Measurements from ENCODE around the gene CCSER2.
"Not testable (repeated sequence)": the region's sequence is repeated elsewhere in the genome, so short reads cannot be mapped to it uniquely, and the experiment has no call there.

The CCSER2 gene

DNA sequence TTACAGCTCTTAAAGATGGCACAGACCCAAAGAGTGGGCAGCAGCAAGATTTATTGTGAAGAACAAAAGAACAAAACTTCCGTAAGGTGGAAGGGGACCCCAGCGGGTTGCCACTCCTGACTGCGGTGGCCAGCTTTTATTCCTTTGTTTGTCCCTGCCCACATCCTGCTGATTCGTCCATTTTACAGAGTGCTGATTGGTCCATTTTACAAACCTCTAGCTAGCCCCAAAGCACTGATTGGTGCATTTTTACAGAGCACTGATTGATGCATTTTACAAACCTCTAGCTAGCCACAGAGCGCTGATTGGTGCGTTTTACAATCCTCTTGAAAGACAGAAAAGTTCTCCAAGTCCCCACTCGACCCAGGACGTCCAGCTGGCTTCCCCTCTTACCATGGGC is 16.8 kb upstream of the CCSER2 start:
- DNase-seq (ENCODE audit: low spot score): no peak

DNA sequence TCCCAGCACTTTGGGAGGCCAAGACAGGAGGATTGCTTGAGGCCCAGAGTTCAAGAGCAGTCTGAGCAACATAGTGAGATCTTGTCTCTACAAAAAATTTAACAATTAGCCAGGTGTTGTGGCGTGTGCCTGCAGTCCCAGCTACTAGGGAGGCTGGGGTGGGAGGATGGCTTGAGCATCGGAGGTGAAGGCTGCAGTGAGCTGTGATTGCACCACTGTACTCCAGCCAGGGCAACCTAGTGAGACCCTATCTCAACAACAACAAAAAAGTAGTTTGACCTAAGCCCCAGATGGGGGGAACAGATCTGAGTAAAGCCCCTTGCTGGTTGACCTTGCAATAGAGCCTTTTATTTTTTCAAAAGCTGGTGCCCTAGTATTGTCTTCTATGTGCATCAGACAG is 15.6 kb upstream of the CCSER2 start:
- no peak for DNase-seq (ENCODE audit: low spot score)

DNA sequence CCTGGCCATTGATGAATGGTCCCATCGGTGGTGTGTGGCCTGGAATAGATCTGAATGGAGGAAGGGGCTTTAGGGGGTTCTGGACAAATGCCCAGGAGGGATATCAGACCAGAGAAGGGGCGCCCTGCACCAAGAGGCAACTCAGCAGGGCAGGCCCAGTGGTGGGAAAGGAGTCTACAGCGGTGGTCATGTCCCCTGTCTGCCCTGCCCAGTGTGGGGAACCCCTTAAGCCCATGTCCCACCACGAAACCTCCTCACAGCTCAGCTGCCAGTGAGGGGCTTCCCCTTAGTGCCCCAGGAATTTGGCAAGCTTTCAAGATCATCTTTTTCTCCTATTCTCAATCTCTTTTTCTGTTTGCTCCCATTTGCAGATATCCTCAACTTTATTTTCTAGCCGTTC is 14.1 kb upstream of the CCSER2 start:
- DNase-seq (ENCODE audit: low spot score): no peak

DNA sequence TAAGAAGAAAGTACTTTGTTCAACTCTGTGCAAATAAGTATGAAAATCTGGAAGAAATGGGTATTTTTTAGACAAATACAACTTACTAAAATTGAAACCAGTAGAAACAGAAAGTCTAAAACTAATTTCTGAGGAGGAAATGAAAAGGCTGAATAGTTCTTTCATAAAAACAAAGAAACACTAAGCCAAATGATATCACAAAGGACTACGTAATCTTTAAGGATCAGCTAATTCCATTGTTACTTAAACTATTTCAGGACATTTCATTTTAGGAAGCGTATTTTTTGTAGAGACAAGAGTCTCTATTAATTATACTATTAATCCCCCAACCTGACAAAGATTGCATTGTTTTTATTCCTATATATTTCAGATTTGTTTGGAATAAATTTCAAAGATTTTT is 11.2 kb upstream of the CCSER2 start:
- DNase-seq (ENCODE audit: low spot score): no peak

DNA sequence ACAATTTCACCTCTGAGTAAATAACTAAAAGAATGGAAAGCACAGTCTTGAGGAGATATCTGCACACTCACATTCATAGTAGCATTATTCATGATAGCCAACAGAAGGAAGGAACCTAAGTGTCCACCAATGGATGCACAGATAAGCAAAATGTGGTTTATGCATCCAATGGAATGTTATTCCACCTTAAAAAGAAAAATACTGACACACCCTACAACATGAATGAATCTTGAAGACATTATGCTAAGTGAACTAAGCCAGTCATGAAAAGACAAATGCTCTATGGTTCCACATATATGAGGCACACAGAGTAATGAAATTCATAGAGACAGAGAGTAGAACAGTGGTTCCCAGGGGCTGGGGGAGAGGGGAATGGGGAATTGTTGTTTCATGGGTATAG is 6.5 kb upstream of the CCSER2 start:
- no peak for DNase-seq (ENCODE audit: low spot score)

DNA sequence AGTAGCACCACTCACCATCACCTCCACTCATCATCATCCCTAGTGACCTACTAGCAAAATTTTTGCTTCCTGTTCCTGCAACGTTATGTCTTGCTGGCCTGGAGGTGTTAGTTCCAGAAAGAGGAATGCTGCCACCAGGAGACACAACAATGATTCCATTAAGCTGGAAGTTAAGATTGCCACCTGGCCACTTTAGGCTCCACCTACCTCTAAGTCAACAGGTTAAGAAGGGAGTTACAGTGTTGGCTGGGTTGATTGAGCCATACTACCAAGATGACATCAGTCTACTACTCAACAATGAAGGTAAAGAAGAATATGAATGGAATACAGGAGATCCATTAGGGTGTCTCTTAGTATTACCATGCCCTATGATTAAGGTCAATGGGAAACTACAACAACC is 4.8 kb upstream of the CCSER2 start:
- not testable (repeated sequence) for DNase-seq (ENCODE audit: low spot score)

DNA sequence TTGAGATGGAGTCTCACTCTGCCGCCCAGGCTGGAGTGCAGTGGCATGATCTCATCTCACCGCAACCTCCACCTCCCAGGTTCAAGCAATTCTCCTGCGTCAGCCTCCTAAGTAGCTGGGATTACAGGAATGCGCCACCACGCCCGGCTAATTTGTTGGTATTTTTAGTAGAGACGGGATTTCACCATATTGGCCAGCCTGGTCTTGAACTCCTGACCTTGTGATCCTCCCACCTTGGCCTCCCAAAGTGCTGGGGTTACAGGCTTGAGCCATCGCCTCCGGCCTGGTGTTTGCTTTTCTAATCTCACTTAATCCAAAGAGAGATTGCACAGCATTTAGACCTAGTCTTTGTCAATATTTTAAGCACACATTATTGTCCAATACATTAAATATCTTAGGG is 1.4 kb upstream of the CCSER2 start:
- DNase-seq (ENCODE audit: low spot score): not testable (repeated sequence)

DNA sequence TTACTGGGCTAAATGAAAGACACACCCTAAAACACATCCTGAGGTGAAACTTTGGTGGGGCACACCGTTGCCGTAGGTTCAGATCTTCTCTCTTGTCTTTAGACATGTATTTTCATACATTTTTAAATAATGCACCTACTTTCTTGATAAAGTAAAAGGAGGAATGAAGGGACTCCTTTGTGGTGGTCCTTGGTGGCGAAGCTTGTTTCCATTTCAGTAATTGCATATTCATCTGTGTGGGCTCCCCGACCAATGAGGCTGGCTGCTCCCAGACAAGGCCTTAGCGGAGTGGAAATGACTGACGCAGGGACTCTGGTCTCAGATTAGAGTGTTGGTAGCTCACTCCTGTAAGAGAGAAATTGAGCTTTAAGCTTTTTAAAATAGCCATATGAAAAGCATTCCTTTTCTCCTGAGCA is 815 bp downstream of the CCSER2 start:
- DNase-seq (ENCODE audit: low spot score): peak; percentile 29

DNA sequence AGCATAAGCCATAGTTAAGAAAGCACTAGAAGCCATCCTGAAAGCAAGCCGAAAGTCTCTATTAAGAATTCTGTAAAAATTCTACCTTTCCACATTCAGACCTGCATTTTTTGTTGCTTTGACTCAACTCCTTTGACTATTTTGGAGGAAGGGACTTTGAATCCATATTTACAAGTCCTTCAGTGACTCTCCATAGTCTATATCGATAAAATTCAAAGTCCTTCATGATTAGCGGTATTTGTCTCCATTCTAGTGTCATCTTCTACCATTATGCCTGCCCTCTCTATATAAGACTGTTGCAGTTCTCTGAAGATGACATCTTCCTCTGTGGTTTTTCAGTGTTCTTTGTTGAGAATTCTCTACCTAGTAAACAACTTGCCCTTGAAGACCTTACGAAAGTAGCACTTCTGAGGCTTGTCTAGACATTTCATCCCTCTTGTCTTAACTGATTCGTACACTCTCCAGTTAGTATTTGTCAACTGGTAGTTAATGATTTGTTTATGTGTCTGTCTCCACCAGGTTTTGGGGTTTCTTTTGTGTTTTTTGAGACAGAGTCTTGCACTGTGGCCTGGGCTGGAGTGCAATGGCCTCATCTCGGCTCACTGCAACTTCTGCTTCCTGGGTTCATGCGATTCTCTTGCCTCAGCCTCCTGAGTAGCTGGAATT is 1.7 kb downstream of the CCSER2 start:
- DNase-seq (ENCODE audit: low spot score): no peak

DNA sequence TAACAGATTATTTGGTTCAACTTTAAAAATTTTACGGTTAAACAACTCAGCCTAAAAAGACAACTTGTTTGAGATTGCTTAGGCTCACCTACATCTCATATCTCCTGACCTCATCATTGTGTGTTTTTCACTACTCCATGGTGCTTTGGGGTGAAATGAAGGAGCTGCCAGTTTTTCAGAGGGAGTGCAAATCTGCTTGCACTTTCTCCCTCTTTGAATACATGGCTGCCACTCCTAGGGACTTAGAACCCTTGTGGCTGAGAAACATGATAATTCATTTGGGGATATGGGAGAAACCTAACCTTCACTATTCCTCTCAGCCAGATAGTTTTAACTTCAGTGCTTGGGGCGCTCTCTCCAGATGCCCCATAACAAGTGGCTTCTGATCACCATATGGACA is 2.7 kb downstream of the CCSER2 start:
- DNase-seq (ENCODE audit: low spot score): no peak

DNA sequence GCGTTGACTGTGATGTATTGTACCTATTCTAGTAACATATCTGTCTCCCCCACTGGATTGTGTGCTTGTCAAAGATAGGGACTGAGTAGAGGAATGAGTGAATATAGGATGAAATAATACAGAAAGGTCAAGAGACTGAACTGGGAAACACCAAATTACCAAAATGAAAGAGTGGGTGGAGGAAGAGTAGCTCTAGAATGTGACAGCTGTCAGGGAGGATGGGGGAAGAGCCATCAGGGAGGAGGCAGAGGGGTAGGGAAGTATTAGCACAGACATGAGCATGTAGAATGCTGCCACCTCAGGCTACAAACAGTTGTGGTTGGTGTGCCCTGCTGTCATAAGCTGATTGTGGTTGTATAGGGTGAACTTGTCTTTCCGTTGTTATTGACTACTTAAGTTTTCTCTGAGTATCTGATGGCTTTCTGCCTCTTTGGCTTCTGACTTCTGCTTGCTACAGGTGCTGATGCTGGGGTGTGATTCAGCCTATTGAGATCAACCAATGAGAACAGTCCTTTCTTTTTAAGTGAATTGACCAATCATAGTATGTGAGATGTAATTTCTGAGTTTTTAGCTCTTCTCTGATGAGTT is 5.6 kb downstream of the CCSER2 start:
- DNase-seq (ENCODE audit: low spot score): peak; percentile 8

DNA sequence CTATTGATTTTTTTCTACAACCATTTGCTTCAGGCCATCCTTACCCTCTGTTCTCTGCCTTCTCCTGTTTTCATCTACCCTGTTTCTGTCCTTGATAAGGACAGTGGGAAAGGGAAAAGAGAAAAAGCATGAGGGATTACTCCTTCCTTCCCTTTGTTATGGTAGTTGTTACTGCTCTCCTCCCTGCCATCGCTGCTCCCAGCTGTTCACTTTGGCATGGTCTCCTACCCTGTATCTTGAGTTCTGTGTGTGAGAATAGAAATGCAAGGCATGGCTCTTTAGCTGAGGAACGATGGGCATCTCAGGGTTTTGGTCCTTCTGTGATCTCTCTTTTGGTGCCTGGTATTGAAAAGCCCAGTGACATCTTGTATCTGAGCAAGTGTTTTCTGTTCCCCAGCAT is 6.4 kb downstream of the CCSER2 start:
- no peak for DNase-seq (ENCODE audit: low spot score)

DNA sequence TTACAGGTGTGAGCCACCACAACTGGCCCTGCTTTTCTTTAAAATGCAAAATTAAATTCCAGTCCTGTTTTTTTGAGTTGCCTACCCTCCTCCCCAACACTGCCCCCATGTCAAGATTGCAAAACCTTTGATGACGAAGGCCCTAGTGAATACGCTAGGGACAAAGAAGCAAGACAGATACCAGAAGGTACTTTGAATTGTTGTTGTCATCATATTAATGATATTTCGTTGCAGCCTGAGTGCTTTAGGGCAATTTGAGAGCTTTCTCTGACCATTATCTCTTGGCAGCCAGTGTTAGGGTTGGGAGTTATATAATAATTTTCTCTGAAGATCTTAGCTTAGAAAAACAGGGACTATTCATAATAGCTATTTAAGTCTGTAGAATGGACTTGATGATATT is 7.1 kb downstream of the CCSER2 start:
- no peak for DNase-seq (ENCODE audit: low spot score)

DNA sequence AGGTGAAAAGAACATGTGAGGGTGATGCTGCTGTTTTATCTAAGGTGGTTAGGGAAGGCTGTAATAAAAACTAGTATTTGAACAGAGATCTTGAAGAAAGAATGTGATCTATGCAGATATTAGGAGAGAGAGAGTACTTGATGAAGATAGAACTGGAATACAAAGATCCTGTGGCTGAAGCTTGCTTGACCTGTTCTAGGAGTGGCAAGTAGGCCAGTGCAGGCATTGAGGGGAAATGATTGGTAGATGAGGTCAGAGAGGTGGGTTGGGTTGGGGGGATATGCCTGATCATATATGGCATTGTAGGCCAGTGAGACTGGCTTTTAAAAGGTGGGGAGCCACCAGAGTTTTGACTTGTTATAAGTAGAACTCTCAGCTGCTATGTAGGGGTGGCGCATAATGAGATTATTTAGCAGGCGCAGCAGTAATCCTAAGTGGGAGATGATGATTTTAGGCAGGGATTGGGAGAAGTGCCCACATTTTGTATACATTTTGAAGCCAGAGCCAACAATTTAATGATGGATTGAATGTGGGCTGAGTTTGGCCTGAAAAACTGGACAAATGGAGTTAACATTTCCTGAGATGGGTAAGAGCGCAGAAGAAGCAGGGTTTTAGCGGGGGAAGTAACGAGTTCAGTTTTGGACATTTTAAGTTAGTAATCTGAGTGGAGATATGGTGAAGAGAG is 8.2 kb downstream of the CCSER2 start:
- DNase-seq (ENCODE audit: low spot score): no peak

DNA sequence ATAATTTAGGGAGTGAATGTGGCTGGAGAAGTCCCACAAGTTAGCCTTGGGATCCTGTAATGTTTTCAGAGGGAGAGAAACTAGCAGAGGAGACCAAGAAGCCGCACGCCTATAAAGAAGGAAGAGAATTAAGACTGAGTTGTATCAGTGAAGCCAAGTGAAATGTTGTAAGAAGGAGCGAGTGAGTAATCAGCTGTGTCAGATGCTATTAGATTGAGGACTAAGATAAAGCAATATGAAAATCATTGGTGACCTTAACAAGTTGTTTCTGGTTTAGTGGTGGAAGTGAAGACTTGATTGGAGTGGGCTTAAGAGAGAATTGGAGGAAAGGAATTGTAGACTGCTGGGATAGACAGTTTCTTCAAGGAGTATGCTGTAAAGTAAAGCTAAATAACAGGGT is 8.8 kb downstream of the CCSER2 start:
- DNase-seq (ENCODE audit: low spot score): peak; percentile 44

DNA sequence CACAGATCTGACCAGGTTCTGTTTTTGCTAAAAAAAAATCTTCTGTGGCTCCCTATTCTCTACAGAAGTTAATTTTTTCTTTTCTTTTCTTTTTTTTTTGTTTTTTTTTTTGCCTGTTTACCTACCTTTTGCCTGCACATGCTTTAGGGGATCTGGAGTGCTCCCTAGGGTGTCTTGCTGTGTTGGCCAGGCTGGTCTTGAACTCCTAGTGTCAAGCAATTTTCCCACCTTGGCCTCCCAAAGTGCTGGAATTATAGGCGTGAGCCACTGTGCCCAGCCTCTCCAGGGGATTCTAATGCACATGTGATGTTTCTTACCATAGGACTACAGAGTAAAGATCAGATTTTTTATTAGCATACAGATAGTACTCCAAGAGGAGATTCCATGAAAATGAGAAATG is 10.6 kb downstream of the CCSER2 start:
- DNase-seq (ENCODE audit: low spot score): no peak

DNA sequence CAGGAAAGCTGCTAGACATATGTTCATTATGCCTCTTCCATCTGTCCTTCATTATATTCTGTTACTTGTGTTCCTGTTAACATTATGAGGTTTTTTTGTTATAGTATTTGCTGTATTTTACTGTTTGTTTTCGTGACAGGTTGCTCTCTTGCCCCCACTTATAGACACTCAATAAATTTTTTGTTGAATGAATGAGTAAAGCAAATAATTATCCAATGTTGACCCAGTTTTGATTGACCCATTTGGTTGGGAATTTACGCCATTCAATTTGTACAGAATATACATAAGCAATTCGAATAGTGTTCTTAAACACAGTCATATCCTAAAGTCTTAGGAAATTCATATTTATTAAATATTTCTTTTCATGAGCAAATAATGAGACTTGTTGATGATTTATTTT is 11.8 kb downstream of the CCSER2 start:
- DNase-seq (ENCODE audit: low spot score): no peak

DNA sequence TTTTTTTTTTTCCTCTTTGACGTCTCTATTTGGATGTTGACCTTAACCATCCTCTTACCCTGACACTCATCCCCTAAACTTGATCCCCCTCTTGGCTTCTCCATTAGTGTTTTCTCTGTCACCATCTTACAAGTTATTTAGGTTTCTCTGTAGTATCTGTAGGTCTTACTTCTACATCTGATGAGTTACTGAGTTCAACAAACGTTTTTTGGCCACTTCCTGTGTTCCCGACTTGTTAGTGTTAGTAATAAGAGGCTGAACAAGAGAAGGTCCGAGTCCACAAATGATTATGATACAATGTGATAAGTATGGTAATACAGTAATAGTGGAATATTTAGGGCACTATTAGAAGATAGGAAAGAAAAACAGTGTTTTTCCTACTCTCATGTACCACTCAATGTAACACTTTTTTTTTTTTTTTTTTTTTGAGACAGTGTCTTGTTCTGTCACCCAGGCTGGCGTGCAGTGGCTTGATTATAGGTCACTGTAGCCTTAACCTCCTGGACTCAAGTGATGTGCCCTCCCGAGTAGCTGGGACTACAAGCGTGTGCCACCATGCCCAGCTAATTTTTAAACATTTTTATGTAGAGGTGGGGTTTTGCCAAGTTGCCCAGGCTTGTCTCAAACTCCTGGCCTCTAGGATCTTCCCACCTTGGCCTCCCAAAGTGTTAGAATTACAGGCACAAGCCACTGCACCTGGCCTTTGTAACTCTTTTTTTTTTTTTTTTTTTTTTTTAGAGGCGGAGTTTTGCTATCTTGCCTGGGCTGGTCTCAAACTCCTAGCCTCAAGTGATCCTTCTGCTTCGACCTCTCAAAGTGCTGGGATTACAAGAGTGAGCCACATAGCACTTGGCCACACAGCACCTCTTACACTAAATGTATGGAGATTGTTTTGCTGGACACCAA is 12.5 kb downstream of the CCSER2 start:
- no peak for DNase-seq (ENCODE audit: low spot score)

DNA sequence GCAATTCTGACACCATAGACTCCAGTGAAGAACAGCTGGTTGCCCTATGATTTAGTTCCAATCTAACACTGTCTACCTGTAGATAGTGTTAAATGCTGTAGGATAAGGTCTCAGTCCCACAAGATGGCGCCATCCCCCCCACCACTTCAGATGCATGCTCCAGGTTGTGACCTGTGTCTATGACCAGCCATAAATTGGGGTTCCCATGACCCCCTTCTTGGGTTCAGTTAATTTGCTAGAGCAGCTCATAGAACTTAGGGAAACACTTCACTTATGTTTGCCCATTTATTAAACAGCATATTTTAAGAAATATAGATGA is 13.1 kb downstream of the CCSER2 start:
- DNase-seq (ENCODE audit: low spot score): no peak

DNA sequence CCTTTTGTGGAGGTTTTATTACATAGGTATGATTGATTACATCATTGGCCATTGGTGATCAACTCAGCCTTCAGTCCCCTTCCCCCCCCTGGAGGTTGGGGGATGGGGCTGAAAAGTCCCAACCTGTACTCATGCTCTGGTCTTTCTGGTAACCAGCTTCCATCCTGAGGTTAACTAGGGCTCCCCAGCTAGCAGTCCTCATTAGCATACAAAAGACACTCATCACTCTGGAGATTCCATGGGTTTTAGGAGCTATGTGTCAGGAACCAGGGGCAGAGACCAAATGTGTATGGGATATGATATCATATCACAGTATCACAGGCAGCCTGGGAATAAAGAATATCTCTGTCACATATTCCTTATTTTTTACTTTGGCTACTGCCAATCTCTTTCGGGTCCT is 13.6 kb downstream of the CCSER2 start:
- no peak for DNase-seq (ENCODE audit: low spot score)

DNA sequence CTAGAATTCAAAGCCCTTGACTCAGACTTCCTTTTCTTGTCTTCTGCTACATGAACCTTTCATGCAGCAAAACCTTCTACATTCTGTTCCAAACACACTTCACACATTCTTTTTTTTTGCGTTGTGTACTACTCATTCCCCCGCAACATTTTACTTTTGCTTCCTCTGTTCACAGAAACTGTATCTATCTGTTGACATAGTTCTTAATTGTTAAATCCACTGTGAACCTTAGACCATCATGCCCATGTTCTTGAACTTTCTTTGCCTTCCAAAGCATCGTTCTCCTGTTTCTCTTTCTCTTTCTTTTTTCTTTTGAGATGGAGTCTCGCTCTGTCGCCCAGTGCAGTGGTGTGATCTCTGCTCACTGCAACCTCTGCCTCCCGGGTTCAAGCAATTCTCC is 14.2 kb downstream of the CCSER2 start:
- DNase-seq (ENCODE audit: low spot score): no peak

DNA sequence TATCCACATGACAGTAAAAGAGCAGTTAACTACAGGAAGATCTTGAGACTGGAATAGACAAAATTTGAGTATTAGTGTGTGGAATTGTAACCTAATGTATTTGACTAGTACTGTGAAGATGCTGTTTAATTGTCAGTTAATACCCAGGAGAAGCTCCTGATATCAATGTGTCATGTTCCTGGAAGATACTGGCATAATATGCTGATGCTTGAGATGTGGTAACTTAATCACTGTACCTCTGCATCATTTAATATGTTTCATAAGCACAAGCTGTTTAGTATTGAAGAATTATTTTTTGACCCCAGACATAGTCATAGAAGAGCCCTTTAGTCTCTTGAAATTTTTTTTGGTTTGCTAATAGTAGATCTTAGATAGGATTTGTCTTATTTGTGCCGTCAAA is 15.4 kb downstream of the CCSER2 start:
- DNase-seq (ENCODE audit: low spot score): no peak

DNA sequence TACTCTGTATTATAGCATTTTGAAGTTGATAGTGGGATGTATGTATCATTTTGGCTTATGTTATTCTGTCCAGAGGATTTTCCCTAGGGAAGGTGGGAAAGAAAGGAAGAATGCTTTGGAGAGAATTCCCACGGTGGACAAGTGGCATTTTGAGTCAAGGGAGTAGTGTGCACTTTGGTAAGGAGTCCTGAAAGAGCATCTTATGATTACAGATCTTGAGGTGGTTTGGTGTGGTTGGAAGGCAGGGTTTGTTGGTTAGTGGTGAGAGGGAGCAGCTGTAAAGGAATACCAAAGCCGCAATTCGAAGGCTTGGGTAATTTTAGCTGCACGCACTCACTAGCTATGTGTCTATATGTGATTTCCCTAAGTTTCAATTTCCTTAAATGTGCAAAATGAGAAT is 16.1 kb downstream of the CCSER2 start:
- DNase-seq (ENCODE audit: low spot score): no peak
